ENCODE measurements around the gene CDK7. TPM values are rescaled to one million over a fixed set of nuclear protein-coding genes. Genes with fewer than 3 reads are reported as not detected.

The CDK7 gene
- total RNA-seq, 1 experiment from 2014 or later, result 48.3 TPM

- Histone ChIP-seq H3K9me3 (no peaks in the 10 kb centered on the region), H3K4me3 (no peak overlapping the region), H3K36me3 (peaks cover 4% of the 10 kb centered on the region), H3K27me3 (no peaks in the 10 kb centered on the region)
- no peak for DNase-seq
Measured at GRCh38 chr5:69309380-69309779, 74.7 kb downstream of the CDK7 start.

GRCh38 chr5:69312459-69313160 is 77.9 kb downstream of the CDK7 start:
- H3K27me3 ChIP-seq, result no peaks in the 10 kb centered on the region
- H3K9me3 ChIP-seq, result no peaks in the 10 kb centered on the region
- DNase-seq, result no peak
- H3K4me3 ChIP-seq, result no peak overlapping the region
- peaks cover 4% of the 10 kb centered on the region for H3K36me3 ChIP-seq

- Histone ChIP-seq H3K36me3 (peaks cover 4% of the 10 kb centered on the region), H3K9me3 (no peaks in the 10 kb centered on the region), H3K27me3 (no peaks in the 10 kb centered on the region), H3K4me3 (no peak overlapping the region)
- no peak for DNase-seq
Measured at GRCh38 chr5:69313428-69313827, 78.7 kb downstream of the CDK7 start.

GRCh38 chr5:69315972-69316371 is 81.3 kb downstream of the CDK7 start:
- no peaks in the 10 kb centered on the region for H3K27me3 ChIP-seq
- no peaks in the 10 kb centered on the region; the same call in 1 of the 2 replicates for H3K36me3 ChIP-seq
- DNase-seq, result no peak
- H3K4me3 ChIP-seq, result no peak overlapping the region
- H3K9me3 ChIP-seq, result no peaks in the 10 kb centered on the region

- H3K27me3 ChIP-seq, result no peaks in the 10 kb centered on the region
- no peaks in the 10 kb centered on the region for H3K9me3 ChIP-seq
- H3K36me3 ChIP-seq, result no peaks in the 10 kb centered on the region; the same call in 1 of the 2 replicates
- DNase-seq, result no peak
- H3K4me3 ChIP-seq, result no peak overlapping the region
Measured at GRCh38 chr5:69317391-69317790, 82.7 kb downstream of the CDK7 start.

- Histone ChIP-seq H3K9me3 (no peaks in the 10 kb centered on the region), H3K4me3 (no peak overlapping the region), H3K36me3 (no peaks in the 10 kb centered on the region), H3K27me3 (no peaks in the 10 kb centered on the region)
- no peak for DNase-seq
Measured at GRCh38 chr5:69326365-69326764, 91.7 kb downstream of the CDK7 start.

Other genes with a start within 250 kb of the CDK7 start
- gene SLC30A5, start 140.9 kb upstream of the CDK7 start, total RNA-seq (2014; rRNA removed; shearing (Covaris generic); ENCODE audit: low replicate concordance), result 38.4 and 40.8 TPM in 2 replicates
- gene CCNB1, start 67.7 kb upstream of the CDK7 start, total RNA-seq (2014; rRNA removed; shearing (Covaris generic); ENCODE audit: low replicate concordance), result 310 and 430 TPM in 2 replicates
- gene CENPH, start 45.3 kb upstream of the CDK7 start, total RNA-seq (2014; rRNA removed; shearing (Covaris generic); ENCODE audit: low replicate concordance), result 33.6 and 64.3 TPM in 2 replicates
- gene CCDC125, start 97.9 kb downstream of the CDK7 start, total RNA-seq (2014; rRNA removed; shearing (Covaris generic); ENCODE audit: low replicate concordance), result 2.1 and 5.3 TPM in 2 replicates
- 35.2 and 49.9 TPM in 2 replicates for gene AK6, start 134.6 kb downstream of the CDK7 start, total RNA-seq (2014; rRNA removed; shearing (Covaris generic); ENCODE audit: low replicate concordance)
- 73.7 and 104 TPM in 2 replicates for gene TAF9, start 134.6 kb downstream of the CDK7 start, total RNA-seq (2014; rRNA removed; shearing (Covaris generic); ENCODE audit: low replicate concordance)
- gene RAD17, start 134.9 kb downstream of the CDK7 start, total RNA-seq (2014; rRNA removed; shearing (Covaris generic); ENCODE audit: low replicate concordance), result 2.5 and 12.4 TPM in 2 replicates
- not detected in 2 replicates for gene MARVELD2, start 180.2 kb downstream of the CDK7 start, total RNA-seq (2014; rRNA removed; shearing (Covaris generic); ENCODE audit: low replicate concordance)

Measured in MG63 (cell line).